Loucy (cell line): Measurements from ENCODE around the gene TPM2.

Experiments
- EZH2phosphoT487 ChIP-seq: fragments of 200-600 bp; IDR thresholded peaks from 2 replicates; pipeline ENCODE4 v1.6.1; 2018; ENCODE audit warnings: antibody characterized with exemption, mild to moderate bottlenecking, moderate library complexity, borderline replicate concordance
- TF ChIP-seq, protein P1 (sequence below): fragments of 200-600 bp; sonication (generic); conservative IDR thresholded peaks from 2 replicates; pipeline ENCODE4 v1.5.1; 2014; ENCODE audit warnings: mild to moderate bottlenecking, antibody characterized with exemption, low read length

GRCh38 chr9:35690294-35690613, 529 bp upstream of the TPM2 start:
- TF ChIP-seq, protein P1, sequence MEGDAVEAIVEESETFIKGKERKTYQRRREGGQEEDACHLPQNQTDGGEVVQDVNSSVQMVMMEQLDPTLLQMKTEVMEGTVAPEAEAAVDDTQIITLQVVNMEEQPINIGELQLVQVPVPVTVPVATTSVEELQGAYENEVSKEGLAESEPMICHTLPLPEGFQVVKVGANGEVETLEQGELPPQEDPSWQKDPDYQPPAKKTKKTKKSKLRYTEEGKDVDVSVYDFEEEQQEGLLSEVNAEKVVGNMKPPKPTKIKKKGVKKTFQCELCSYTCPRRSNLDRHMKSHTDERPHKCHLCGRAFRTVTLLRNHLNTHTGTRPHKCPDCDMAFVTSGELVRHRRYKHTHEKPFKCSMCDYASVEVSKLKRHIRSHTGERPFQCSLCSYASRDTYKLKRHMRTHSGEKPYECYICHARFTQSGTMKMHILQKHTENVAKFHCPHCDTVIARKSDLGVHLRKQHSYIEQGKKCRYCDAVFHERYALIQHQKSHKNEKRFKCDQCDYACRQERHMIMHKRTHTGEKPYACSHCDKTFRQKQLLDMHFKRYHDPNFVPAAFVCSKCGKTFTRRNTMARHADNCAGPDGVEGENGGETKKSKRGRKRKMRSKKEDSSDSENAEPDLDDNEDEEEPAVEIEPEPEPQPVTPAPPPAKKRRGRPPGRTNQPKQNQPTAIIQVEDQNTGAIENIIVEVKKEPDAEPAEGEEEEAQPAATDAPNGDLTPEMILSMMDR = no peak
- no peak for TF ChIP-seq EZH2phosphoT487
